ENCODE measurements around the gene NR2F2. TPM values are rescaled to one million over a fixed set of nuclear protein-coding genes. Genes with fewer than 3 reads are reported as not detected.
A peak's percentile ranks its signal among the peaks of the same experiment; 100 is the strongest.

The NR2F2 gene
- total RNA-seq, 4 donors from 2014 or later: 4.3 to 14.6 (median 9.3) TPM

- Histone ChIP-seq H3K36me3 (no peaks in the 10 kb centered on the region), H3K9me3 (no peaks in the 10 kb centered on the region), H3K27ac (no peak overlapping the region), H3K27me3 (peaks cover 33 to 57% (median 43%) of the 10 kb centered on the region in 3 donors), H3K4me3 (no peak overlapping the region), H3K4me1 (peaks cover 0 to 13% of the 10 kb centered on the region in 2 donors)
- ATAC-seq (no peak), DNase-seq (no peak)
- in situ Hi-C loops (cut with MboI; ENCODE audit: low sequenced_read_pairs in 4 of 4) (loop anchor here in 3 of 4 donors (25.0 kb wide), 3 partner anchors 221 to 1396 kb away; no protein-coding TSS in a partner anchor), intact Hi-C loops (cut with DNase I; ENCODE audit: low total_unique reads) (no loop called here)
- TF ChIP-seq POLR2A (IDR thresholded peaks at IDR 0.05) (no peak), CTCF (IDR thresholded peaks at IDR 0.05 in 4 of 5, conservative IDR thresholded peaks at IDR 0.05 in 1 of 5) (no peak)
Measured at GRCh38 chr15:96366526-96366877, 36.0 kb downstream of the NR2F2 start.

GRCh38 chr15:96367311-96368200 is 37.1 kb downstream of the NR2F2 start:
- in situ Hi-C loops (cut with MboI; ENCODE audit: low sequenced_read_pairs in 4 of 4): loop anchor here in 3 of 4 donors (25.0 kb wide), 3 partner anchors 220 to 1395 kb away; no protein-coding TSS in a partner anchor
- DNase-seq: no peak

GRCh38 chr15:96369351-96369750 is 38.9 kb downstream of the NR2F2 start:
- peaks cover 30 to 37% (median 30%) of the 10 kb centered on the region in 3 donors for H3K27me3 ChIP-seq
- DNase-seq: no peak

More at GRCh38 chr15:96367311-96368200, 37.1 kb downstream of the NR2F2 start:
- Histone ChIP-seq H3K9me3 (no peaks in the 10 kb centered on the region), H3K27me3 (peaks cover 30 to 47% (median 35%) of the 10 kb centered on the region in 3 donors), H3K4me1 (peaks cover 0 to 13% of the 10 kb centered on the region in 2 donors), H3K36me3 (no peaks in the 10 kb centered on the region), H3K4me3 (peak overlapping the region; percentile 12 to 43 (median 27)), H3K27ac (no peak overlapping the region)
- no peak for TF ChIP-seq POLR2A (IDR thresholded peaks at IDR 0.05)
- TF ChIP-seq CTCF (IDR thresholded peaks at IDR 0.05 in 4 of 5, conservative IDR thresholded peaks at IDR 0.05 in 1 of 5): no peak
- intact Hi-C loops (cut with DNase I; ENCODE audit: low total_unique reads): no loop called here
- no peak for ATAC-seq

More at GRCh38 chr15:96369351-96369750, 38.9 kb downstream of the NR2F2 start:
- in situ Hi-C loops (cut with MboI; ENCODE audit: low sequenced_read_pairs in 4 of 4) (loop anchor here in 3 of 4 donors (25.0 kb wide), 3 partner anchors 218 to 1393 kb away; no protein-coding TSS in a partner anchor), intact Hi-C loops (cut with DNase I; ENCODE audit: low total_unique reads) (no loop called here)
- H3K27ac ChIP-seq: no peak overlapping the region
- no peak for TF ChIP-seq CTCF (IDR thresholded peaks at IDR 0.05 in 4 of 5, conservative IDR thresholded peaks at IDR 0.05 in 1 of 5)
- no peak for TF ChIP-seq POLR2A (IDR thresholded peaks at IDR 0.05)
- no peaks in the 10 kb centered on the region for H3K36me3 ChIP-seq
- no peak overlapping the region for H3K4me3 ChIP-seq
- no peak for ATAC-seq
- peaks cover 0 to 13% of the 10 kb centered on the region in 2 donors for H3K4me1 ChIP-seq
- no peaks in the 10 kb centered on the region for H3K9me3 ChIP-seq
